HFF-Myc (cell line): Measurements from ENCODE around the gene KRT9.
"Not testable (repeated sequence)": the region's sequence is repeated elsewhere in the genome, so short reads cannot be mapped to it uniquely, and the experiment has no call there.

Experiments used
- DNase-seq: peaks from one replicate; pipeline ENCODE4 v3.0.0-alpha.2; 2011; ENCODE audit warnings: low read depth; ENCODE audit errors: extremely low read depth
- H3K4me3 ChIP-seq: replicated peaks from 2 replicates; pipeline ENCODE4 v1.5.1; 2011; ENCODE audit warnings: low read depth, mild to moderate bottlenecking, control low read depth, low read length
- TF ChIP-seq, protein P1 (sequence below): IDR thresholded peaks from 2 replicates; pipeline ENCODE4 v1.5.1; 2012; ENCODE audit warnings: mild to moderate bottlenecking, low read depth, low read length, control low read depth; ENCODE audit errors: missing control alignments

KRT9 gene, protein sequence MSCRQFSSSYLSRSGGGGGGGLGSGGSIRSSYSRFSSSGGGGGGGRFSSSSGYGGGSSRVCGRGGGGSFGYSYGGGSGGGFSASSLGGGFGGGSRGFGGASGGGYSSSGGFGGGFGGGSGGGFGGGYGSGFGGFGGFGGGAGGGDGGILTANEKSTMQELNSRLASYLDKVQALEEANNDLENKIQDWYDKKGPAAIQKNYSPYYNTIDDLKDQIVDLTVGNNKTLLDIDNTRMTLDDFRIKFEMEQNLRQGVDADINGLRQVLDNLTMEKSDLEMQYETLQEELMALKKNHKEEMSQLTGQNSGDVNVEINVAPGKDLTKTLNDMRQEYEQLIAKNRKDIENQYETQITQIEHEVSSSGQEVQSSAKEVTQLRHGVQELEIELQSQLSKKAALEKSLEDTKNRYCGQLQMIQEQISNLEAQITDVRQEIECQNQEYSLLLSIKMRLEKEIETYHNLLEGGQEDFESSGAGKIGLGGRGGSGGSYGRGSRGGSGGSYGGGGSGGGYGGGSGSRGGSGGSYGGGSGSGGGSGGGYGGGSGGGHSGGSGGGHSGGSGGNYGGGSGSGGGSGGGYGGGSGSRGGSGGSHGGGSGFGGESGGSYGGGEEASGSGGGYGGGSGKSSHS

DNA sequence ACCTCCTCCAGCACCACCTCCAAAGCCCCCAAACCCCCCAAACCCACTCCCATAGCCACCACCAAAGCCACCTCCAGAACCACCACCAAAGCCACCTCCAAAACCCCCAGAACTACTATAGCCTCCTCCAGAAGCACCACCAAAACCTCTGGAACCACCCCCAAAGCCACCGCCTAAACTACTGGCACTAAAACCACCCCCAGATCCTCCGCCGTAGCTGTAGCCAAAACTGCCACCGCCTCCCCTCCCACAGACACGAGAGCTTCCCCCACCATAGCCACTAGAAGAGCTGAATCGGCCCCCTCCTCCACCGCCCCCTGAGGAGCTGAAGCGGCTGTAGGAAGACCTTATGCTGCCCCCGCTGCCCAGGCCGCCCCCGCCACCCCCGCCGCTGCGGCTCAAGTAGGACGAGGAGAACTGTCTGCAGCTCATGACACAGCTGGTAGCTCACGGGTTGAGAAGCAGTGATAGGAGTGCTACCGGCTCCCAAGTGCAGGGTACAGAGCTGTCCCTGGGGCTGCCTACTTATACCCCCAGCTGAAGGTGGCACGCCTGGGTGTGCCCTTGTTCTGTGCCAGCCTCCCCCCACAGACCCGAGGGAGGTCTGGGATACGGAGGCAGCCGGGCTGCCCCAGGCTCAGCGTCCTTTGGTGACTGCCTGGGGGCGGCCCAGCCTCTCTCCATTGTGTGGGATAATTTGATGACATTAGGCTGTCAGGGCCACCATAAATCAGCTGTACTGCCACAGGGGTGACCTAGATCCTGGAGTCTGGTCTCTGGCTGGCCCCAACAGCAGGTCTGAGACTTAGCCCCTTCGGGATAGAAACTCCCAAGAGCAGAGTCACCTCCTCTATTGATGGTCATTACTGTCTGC lies at the start of gene KRT9:
Gene KRT9, minus strand, starts transcription at position 499 of the 874 bp plus-strand sequence. Its CDS starts 67 bp downstream, at position 432.
- TF ChIP-seq, protein P1, sequence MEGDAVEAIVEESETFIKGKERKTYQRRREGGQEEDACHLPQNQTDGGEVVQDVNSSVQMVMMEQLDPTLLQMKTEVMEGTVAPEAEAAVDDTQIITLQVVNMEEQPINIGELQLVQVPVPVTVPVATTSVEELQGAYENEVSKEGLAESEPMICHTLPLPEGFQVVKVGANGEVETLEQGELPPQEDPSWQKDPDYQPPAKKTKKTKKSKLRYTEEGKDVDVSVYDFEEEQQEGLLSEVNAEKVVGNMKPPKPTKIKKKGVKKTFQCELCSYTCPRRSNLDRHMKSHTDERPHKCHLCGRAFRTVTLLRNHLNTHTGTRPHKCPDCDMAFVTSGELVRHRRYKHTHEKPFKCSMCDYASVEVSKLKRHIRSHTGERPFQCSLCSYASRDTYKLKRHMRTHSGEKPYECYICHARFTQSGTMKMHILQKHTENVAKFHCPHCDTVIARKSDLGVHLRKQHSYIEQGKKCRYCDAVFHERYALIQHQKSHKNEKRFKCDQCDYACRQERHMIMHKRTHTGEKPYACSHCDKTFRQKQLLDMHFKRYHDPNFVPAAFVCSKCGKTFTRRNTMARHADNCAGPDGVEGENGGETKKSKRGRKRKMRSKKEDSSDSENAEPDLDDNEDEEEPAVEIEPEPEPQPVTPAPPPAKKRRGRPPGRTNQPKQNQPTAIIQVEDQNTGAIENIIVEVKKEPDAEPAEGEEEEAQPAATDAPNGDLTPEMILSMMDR = no peak
- H3K4me3 ChIP-seq = no peak within 1 kb of the TSS
- no peak for DNase-seq

DNA sequence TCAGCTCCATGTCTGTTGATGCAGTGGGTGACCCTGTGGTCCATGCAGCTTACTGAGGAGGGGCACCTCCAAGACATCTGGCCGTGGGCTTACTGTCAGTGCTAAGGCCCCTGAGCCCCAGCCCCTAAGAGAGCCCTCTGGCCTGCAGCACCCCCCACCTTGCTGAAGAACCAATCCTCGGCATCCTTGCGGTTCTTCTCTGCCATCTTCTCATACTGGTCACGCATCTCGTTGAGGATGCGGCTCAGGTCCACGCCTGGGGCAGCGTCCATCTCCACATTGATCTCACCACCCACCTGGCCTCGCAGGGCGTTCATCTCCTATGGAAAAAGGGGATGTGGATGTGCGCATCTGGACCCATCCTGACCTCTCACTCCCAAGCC lies 49.6 kb upstream of the KRT9 start:
- DNase-seq, H3K4me3 ChIP-seq: not testable (repeated sequence)

DNA sequence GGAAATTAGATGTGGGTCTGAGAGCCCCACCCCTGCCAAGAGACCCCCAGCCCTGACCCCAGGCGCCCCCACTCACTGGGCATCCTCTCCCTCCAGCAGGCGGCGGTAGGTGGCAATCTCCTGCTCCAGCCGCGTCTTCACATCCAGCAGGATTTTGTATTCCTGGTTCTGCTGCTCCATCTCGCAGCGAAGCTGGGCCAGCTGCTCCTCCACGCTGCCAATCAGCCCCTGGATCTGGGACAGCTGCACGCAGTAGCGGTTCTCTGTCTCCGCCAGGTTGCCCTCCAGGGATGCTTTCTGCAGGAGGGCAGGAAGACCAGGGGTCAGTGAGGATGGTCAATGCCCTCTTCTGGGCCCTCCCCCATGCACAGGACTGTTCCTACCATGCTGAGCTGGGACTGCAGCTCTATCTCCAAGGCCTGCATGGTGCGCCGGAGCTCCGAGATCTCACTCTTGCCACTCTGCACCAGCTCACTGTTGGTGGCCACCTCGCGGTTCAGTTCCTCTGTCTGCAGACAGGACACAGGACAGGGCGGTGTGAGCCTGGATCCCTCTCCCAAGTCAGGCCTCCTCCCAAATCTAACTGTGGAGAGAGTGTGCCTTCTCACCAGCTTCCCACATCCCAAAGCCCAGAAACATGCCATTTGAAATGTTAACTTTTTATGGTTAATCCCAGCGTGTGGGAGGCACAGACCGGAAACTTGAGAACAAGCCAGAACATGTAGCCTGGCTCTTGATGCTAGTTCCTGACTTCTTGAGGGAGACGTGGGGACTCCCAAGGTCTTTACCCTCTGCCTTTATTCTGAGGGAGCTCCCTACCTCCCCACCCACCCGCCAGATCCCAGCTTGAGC lies 49.0 kb upstream of the KRT9 start:
- TF ChIP-seq, protein P1 = no peak
- peak; percentile 32 for DNase-seq
- no peak overlapping the region for H3K4me3 ChIP-seq

DNA sequence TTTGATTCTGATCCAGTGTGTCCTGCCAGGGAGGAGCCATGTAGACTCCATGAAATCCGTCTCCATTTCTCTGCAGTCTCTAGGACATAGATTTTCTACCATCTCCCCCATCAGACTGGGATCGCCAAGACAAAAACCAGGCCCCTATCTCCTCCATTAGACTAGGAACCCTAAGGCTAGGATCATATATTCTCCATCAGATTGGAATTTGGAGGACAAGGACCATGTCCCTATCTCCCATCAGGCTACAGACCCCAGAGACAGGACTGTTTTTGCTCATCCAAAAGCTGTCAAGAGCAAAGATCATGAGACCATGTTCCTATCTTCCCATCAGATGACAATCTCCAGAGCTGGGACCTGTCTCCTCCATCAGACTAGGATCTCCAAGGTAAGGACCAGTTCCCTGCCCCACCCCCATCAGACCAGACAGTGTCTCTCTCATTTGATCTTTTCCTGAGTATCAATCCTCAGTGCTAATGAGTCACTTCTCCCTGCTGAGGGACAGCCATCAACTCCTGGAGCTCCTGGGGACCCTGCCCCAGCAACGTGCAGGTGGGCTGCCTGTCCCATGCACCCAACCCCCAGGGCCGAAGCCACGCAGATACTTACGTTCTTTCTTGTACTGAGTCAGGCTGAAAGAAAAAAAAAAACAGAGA lies 48.2 kb upstream of the KRT9 start:
- H3K4me3 ChIP-seq, DNase-seq: not testable (repeated sequence)

DNA sequence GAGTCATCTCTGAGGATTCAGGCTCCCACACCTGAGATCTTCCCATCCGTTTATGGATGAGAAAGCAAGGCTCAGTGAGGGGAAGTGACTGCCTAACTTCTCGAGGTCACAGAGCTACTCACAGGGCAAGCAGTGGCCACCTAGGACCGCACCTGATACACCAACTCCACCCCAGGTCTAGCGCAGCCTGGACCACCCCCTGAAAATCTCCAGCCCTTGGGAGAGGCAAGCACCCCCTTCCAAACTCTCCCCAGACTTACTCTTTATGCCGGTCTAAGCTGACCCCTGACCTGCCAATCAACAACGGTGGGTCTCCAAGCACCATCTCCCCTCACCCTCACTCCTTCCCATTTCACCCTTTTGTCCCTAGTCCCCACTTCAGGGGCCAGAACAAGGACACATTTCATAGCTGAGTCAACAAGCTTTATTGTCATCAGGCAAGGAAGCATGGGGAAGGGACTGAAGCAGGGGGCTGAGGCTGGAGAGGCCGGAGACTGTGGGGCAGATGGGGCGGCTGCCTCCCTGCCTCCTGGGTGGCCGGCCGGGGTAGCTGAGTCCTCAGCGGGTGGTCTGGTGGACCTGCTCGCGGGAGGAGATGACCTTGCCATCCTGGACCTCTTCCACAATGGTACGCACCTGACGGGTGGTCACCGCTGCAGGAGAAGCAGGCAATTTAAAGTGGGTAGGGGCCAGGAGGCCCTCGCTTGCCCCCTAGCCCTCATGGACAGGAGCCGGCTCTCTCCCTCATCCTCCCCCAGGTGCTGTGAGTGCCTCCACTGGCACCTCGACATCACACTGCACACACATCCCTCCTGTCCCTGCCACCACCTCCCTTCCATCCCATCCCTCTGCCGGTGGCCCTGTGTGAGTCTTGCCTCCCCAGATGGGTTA lies 47.4 kb upstream of the KRT9 start:
- no peak overlapping the region for H3K4me3 ChIP-seq
- TF ChIP-seq, protein P1 = no peak
- no peak for DNase-seq

DNA sequence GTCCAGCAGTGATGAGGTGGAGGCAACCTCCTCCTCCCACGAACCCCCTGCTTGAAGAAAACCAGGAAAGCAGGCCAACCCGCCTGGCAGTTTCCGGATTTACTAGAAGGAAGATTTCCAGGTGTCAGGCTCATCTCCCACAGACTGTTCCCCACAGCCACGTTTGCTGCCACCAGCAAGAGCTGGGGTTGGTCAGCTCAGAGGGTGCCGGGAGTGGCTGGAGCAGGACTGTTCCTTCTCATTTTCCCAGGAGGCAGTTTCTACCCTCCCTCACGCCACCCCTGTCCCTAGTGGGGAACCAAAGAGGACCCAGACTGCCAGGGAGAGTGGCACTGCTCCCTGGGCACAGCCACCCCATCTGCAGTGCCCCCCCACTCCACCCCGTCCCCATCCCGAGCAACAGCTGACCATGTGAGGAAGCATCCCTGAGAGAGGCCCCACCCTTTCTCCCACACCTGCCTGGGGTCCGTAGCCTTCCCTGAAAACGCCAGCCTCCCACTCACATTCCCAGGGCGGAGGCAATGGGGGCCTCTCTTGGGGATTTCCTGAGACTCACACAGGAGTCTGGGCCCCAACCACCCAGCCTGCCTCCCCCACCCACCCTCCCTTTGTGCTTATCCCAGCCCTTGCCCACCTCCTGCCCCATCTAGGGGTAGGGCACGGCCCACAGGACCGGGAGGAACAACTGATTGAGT lies 46.6 kb upstream of the KRT9 start:
- TF ChIP-seq, protein P1 = no peak
- DNase-seq = no peak

More for the DNA sequence above, 46.6 kb upstream of the KRT9 start:
- H3K4me3 ChIP-seq = no peak overlapping the region
